ENCODE results near the gene CDC42SE2.

- TF ChIP-seq CTCF (conservative IDR thresholded peaks at IDR 0.05; ENCODE audit: low read length) = no peak
- no peak for TF ChIP-seq EZH2phosphoT487 (IDR thresholded peaks at IDR 0.05; ENCODE audit: borderline replicate concordance, low read depth, low read length)
Measured at GRCh38 chr5:131250751-131251475, 12.9 kb upstream of the CDC42SE2 start.
